Vagina (tissue), 2 donors: ENCODE data around the gene MICAL3. TPM values are rescaled to one million over a fixed set of nuclear protein-coding genes. Genes with fewer than 3 reads are reported as not detected.
A peak's percentile ranks its signal among the peaks of the same experiment; 100 is the strongest.

ENCODE experiments used
- DNase-seq, 2 donors: peaks; one replicate each; pipeline ENCODE4 v3.0.0-alpha.2; 2017; ENCODE audit errors: extremely low spot score in 2 of 2
- H3K27ac ChIP-seq: fragments of 200-600 bp; sonication (generic); one replicate; pipeline ENCODE4 v1.5.1; 2019
- H3K27me3 ChIP-seq: fragments of 200-600 bp; sonication (generic); one replicate; pipeline ENCODE4 v1.5.1; 2019
- H3K36me3 ChIP-seq, 2 donors: fragments of 200-600 bp; sonication (generic); one replicate each; pipeline ENCODE4 v1.5.1; 2017 to 2019
- H3K4me1 ChIP-seq: fragments of 200-600 bp; sonication (generic); one replicate; pipeline ENCODE4 v1.5.1; 2019
- H3K4me3 ChIP-seq, 2 donors: fragments of 200-600 bp; sonication (generic); 1 replicate in 1 of 2; 2 replicates in 1 of 2; pipeline ENCODE4 v1.5.1; 2016 to 2019
- H3K9me3 ChIP-seq: fragments of 200-600 bp; sonication (generic); one replicate; pipeline ENCODE4 v1.5.1; 2019
- POLR2A ChIP-seq, 2 donors: fragments of 450-650 bp; IDR thresholded peaks; one replicate each; pipeline ENCODE4 v1.6.1; 2017; ENCODE audit warnings: antibody characterized with exemption in 2 of 2, mild to moderate bottlenecking in 2 of 2, moderate library complexity in 2 of 2
- POLR2AphosphoS5 ChIP-seq, 2 donors: sonication (generic); formaldehyde crosslinking; IDR thresholded peaks; one replicate each; pipeline ENCODE4 v1.9.0; 2017; ENCODE audit warnings: antibody characterized with exemption in 2 of 2, mild to moderate bottlenecking in 2 of 2, low read depth in 1 of 2; ENCODE audit not compliant: insufficient read depth in 1 of 2
- intact Hi-C: fragments of 100-400 bp; cut with DNase I; formaldehyde crosslinking; loops from one replicate; pipeline ENCODE4 v1.15.1; 2023
- total RNA-seq: library from RNA; depleted of rRNA; stranded (reverse); fragments of >200 nt; gene quantifications from one replicate; pipeline ENCODE4 v1.2.3, GENCODE V29; 2016
- TF ChIP-seq, protein P1 (sequence below), 3 experiments: fragments of 450-650 bp in 2 of 3; fragments of 200-600 bp in 1 of 3; sonication (generic) in 1 of 3; IDR thresholded peaks; one replicate each; pipeline ENCODE4 v1.5.1; 2017 to 2019; ENCODE audit warnings: antibody characterized with exemption in 3 of 3, mild to moderate bottlenecking in 2 of 3, moderate library complexity in 2 of 3

Gene MICAL3
- total RNA-seq, 1 donor from 2014 or later = 35.1 TPM

GRCh38 chr22:17980638-17981051, 43.7 kb downstream of the MICAL3 start:
- Histone ChIP-seq H3K4me1 (peaks cover 27% of the 10 kb centered on the region), H3K36me3 (no peaks in the 10 kb centered on the region), H3K27me3 (no peaks in the 10 kb centered on the region), H3K4me3 (no peak overlapping the region), H3K9me3 (no peaks in the 10 kb centered on the region), H3K27ac (no peak overlapping the region)
- TF ChIP-seq POLR2A (IDR thresholded peaks at IDR 0.05) (no peak), POLR2AphosphoS5 (IDR thresholded peaks at IDR 0.05; ENCODE audit: insufficient read depth in 1 of 2, low read depth in 1 of 2) (peak in 1 of 2 donors; percentile 12)
- intact Hi-C loops = no loop called here
- no peak for DNase-seq

GRCh38 chr22:17980015-17980590, 44.3 kb downstream of the MICAL3 start:
- intact Hi-C loops = no loop called here
- Histone ChIP-seq H3K4me3 (no peak overlapping the region), H3K27me3 (no peaks in the 10 kb centered on the region), H3K36me3 (no peaks in the 10 kb centered on the region), H3K27ac (no peak overlapping the region), H3K4me1 (peaks cover 31% of the 10 kb centered on the region), H3K9me3 (no peaks in the 10 kb centered on the region)
- no peak for TF ChIP-seq POLR2A (IDR thresholded peaks at IDR 0.05)
- no peak for TF ChIP-seq POLR2AphosphoS5 (IDR thresholded peaks at IDR 0.05; ENCODE audit: insufficient read depth in 1 of 2, low read depth in 1 of 2)
- DNase-seq = no peak

- Histone ChIP-seq H3K27ac (no peak overlapping the region), H3K9me3 (no peaks in the 10 kb centered on the region), H3K27me3 (no peaks in the 10 kb centered on the region), H3K4me1 (peaks cover 52% of the 10 kb centered on the region), H3K4me3 (no peak overlapping the region), H3K36me3 (no peaks in the 10 kb centered on the region)
- DNase-seq = no peak
- intact Hi-C loops = no loop called here
- TF ChIP-seq, protein P1, sequence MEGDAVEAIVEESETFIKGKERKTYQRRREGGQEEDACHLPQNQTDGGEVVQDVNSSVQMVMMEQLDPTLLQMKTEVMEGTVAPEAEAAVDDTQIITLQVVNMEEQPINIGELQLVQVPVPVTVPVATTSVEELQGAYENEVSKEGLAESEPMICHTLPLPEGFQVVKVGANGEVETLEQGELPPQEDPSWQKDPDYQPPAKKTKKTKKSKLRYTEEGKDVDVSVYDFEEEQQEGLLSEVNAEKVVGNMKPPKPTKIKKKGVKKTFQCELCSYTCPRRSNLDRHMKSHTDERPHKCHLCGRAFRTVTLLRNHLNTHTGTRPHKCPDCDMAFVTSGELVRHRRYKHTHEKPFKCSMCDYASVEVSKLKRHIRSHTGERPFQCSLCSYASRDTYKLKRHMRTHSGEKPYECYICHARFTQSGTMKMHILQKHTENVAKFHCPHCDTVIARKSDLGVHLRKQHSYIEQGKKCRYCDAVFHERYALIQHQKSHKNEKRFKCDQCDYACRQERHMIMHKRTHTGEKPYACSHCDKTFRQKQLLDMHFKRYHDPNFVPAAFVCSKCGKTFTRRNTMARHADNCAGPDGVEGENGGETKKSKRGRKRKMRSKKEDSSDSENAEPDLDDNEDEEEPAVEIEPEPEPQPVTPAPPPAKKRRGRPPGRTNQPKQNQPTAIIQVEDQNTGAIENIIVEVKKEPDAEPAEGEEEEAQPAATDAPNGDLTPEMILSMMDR (IDR thresholded peaks at IDR 0.05) = no peak
- no peak for TF ChIP-seq POLR2AphosphoS5 (IDR thresholded peaks at IDR 0.05; ENCODE audit: insufficient read depth in 1 of 2, low read depth in 1 of 2)
- TF ChIP-seq POLR2A (IDR thresholded peaks at IDR 0.05) = no peak
These were observed 46.3 kb downstream of the MICAL3 start for GRCh38 chr22:17978027-17978426.

GRCh38 chr22:17977371-17977770, 47.0 kb downstream of the MICAL3 start:
- Histone ChIP-seq H3K27ac (no peak overlapping the region), H3K4me3 (no peak overlapping the region), H3K36me3 (no peaks in the 10 kb centered on the region), H3K27me3 (no peaks in the 10 kb centered on the region), H3K9me3 (no peaks in the 10 kb centered on the region), H3K4me1 (peaks cover 58% of the 10 kb centered on the region)
- DNase-seq = no peak
- TF ChIP-seq POLR2A (IDR thresholded peaks at IDR 0.05) (no peak), POLR2AphosphoS5 (IDR thresholded peaks at IDR 0.05; ENCODE audit: insufficient read depth in 1 of 2, low read depth in 1 of 2) (no peak)
- TF ChIP-seq, protein P1 (IDR thresholded peaks at IDR 0.05) = no peak
- intact Hi-C loops = no loop called here

GRCh38 chr22:17976121-17976520, 48.2 kb downstream of the MICAL3 start:
- Histone ChIP-seq H3K36me3 (no peaks in the 10 kb centered on the region), H3K27ac (no peak overlapping the region), H3K4me1 (peaks cover 57% of the 10 kb centered on the region), H3K27me3 (no peaks in the 10 kb centered on the region), H3K9me3 (no peaks in the 10 kb centered on the region), H3K4me3 (no peak overlapping the region)
- TF ChIP-seq POLR2AphosphoS5 (IDR thresholded peaks at IDR 0.05; ENCODE audit: insufficient read depth in 1 of 2, low read depth in 1 of 2) (no peak), POLR2A (IDR thresholded peaks at IDR 0.05) (no peak)
- TF ChIP-seq, protein P1 (IDR thresholded peaks at IDR 0.05) = no peak
- intact Hi-C loops = no loop called here
- no peak for DNase-seq

- Histone ChIP-seq H3K4me3 (no peak overlapping the region), H3K36me3 (no peaks in the 10 kb centered on the region), H3K4me1 (peaks cover 44% of the 10 kb centered on the region), H3K9me3 (no peaks in the 10 kb centered on the region), H3K27me3 (no peaks in the 10 kb centered on the region), H3K27ac (no peak overlapping the region)
- TF ChIP-seq POLR2AphosphoS5 (IDR thresholded peaks at IDR 0.05; ENCODE audit: insufficient read depth in 1 of 2, low read depth in 1 of 2) = no peak
- TF ChIP-seq, protein P1 (IDR thresholded peaks at IDR 0.05) = no peak
- no peak for DNase-seq
- intact Hi-C loops = no loop called here
These were observed 49.5 kb downstream of the MICAL3 start for GRCh38 chr22:17974703-17975372.
